ENCODE results near the gene GEMIN5.

GEMIN5 gene

GRCh38 chr5:154900066-154900465 is 37.9 kb downstream of the GEMIN5 start:
- Histone ChIP-seq H3K79me2 (ENCODE audit: control insufficient read depth, low read length) (no peaks in the 10 kb centered on the region), H3K27me3 (ENCODE audit: control insufficient read depth, low read length) (no peaks in the 10 kb centered on the region), H3K27ac (ENCODE audit: low read depth, low read length) (no peak overlapping the region), H3K4me1 (ENCODE audit: control insufficient read depth, low read length) (no peaks in the 10 kb centered on the region), H3K9me3 (ENCODE audit: control insufficient read depth, insufficient read depth, low read length) (no peaks in the 10 kb centered on the region), H3K4me3 (ENCODE audit: low read length) (no peak overlapping the region), H3K9me2 (replicated peaks; ENCODE audit: control insufficient read depth, low read length) (no peaks in the 10 kb centered on the region), H4K20me1 (ENCODE audit: control insufficient read depth, insufficient read depth, low read depth, low read length) (no peaks in the 10 kb centered on the region), H3K36me3 (ENCODE audit: control insufficient read depth, low read length) (peaks cover 93% of the 10 kb centered on the region), H3K4me2 (ENCODE audit: low read length) (no peak overlapping the region), H3F3A (ENCODE audit: control insufficient read depth, insufficient read depth) (no peaks in the 10 kb centered on the region)
- TF ChIP-seq, protein P1, sequence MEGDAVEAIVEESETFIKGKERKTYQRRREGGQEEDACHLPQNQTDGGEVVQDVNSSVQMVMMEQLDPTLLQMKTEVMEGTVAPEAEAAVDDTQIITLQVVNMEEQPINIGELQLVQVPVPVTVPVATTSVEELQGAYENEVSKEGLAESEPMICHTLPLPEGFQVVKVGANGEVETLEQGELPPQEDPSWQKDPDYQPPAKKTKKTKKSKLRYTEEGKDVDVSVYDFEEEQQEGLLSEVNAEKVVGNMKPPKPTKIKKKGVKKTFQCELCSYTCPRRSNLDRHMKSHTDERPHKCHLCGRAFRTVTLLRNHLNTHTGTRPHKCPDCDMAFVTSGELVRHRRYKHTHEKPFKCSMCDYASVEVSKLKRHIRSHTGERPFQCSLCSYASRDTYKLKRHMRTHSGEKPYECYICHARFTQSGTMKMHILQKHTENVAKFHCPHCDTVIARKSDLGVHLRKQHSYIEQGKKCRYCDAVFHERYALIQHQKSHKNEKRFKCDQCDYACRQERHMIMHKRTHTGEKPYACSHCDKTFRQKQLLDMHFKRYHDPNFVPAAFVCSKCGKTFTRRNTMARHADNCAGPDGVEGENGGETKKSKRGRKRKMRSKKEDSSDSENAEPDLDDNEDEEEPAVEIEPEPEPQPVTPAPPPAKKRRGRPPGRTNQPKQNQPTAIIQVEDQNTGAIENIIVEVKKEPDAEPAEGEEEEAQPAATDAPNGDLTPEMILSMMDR (IDR thresholded peaks at IDR 0.05; ENCODE audit: low read depth, low read length, poor library complexity, severe bottlenecking), result no peak
- no peak for TF ChIP-seq EZH2phosphoT487 (IDR thresholded peaks at IDR 0.05; ENCODE audit: borderline replicate concordance, low read length)

DNA sequence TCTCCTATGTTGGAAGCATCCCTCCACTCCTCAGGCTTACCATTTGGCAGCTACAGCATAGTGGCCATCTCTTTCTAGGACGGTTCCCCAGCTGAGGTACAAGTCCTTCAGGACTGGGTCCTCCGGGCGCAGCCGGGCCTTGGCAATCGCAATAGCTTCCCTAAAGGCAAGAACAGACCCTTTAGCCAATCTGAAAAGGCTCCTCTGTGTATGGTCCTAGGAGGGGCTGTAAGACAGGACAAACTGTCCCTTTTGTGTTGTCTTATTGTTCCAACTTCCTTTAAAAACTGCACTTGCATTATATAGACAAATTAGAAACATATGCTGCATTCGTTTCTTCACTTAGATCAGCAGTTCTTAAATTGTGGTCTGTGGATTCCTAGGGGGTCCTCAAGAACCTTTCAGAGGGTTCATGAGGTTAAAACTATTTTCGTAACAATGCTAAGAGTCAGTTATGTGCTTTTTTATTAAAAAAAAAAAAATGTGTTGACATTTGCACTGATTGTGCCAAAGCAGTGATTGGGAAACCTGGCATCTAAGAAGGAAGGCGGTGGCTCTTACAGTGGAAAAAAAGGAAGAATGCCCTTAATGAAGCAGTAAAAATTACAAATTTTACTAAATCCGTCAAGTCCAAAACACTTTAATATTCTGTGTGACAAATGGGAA is 38.7 kb downstream of the GEMIN5 start:
- no peak overlapping the region for H3K27ac ChIP-seq (ENCODE audit: low read depth, low read length)
- TF ChIP-seq, protein P1 (IDR thresholded peaks at IDR 0.05; ENCODE audit: low read depth, low read length, poor library complexity, severe bottlenecking), result no peak
- TF ChIP-seq EZH2phosphoT487 (IDR thresholded peaks at IDR 0.05; ENCODE audit: borderline replicate concordance, low read length), result no peak
- no peak overlapping the region for H3K4me3 ChIP-seq (ENCODE audit: low read length)
- no peaks in the 10 kb centered on the region for H4K20me1 ChIP-seq (ENCODE audit: control insufficient read depth, insufficient read depth, low read depth, low read length)
- H3K79me2 ChIP-seq (ENCODE audit: control insufficient read depth, low read length), result no peaks in the 10 kb centered on the region
- no peaks in the 10 kb centered on the region for H3K9me2 ChIP-seq (replicated peaks; ENCODE audit: control insufficient read depth, low read length)
- no peak overlapping the region for H3K4me2 ChIP-seq (ENCODE audit: low read length)
- H3K36me3 ChIP-seq (ENCODE audit: control insufficient read depth, low read length), result peaks cover 89% of the 10 kb centered on the region
- no peaks in the 10 kb centered on the region for H3K4me1 ChIP-seq (ENCODE audit: control insufficient read depth, low read length)
- H3K27me3 ChIP-seq (ENCODE audit: control insufficient read depth, low read length), result no peaks in the 10 kb centered on the region
- H3F3A ChIP-seq (ENCODE audit: control insufficient read depth, insufficient read depth), result no peaks in the 10 kb centered on the region
- no peaks in the 10 kb centered on the region for H3K9me3 ChIP-seq (ENCODE audit: control insufficient read depth, insufficient read depth, low read length)

- Histone ChIP-seq H3K4me1 (ENCODE audit: control insufficient read depth, low read length) (no peaks in the 10 kb centered on the region), H3K9me3 (ENCODE audit: control insufficient read depth, insufficient read depth, low read length) (no peaks in the 10 kb centered on the region), H3K4me2 (ENCODE audit: low read length) (no peak overlapping the region), H3K27ac (ENCODE audit: low read depth, low read length) (no peak overlapping the region), H3F3A (ENCODE audit: control insufficient read depth, insufficient read depth) (no peaks in the 10 kb centered on the region), H3K27me3 (ENCODE audit: control insufficient read depth, low read length) (no peaks in the 10 kb centered on the region), H3K36me3 (ENCODE audit: control insufficient read depth, low read length) (peaks cover 92% of the 10 kb centered on the region), H3K79me2 (ENCODE audit: control insufficient read depth, low read length) (no peaks in the 10 kb centered on the region), H4K20me1 (ENCODE audit: control insufficient read depth, insufficient read depth, low read depth, low read length) (no peaks in the 10 kb centered on the region), H3K9me2 (replicated peaks; ENCODE audit: control insufficient read depth, low read length) (no peaks in the 10 kb centered on the region), H3K4me3 (ENCODE audit: low read length) (no peak overlapping the region)
- TF ChIP-seq, protein P1 (IDR thresholded peaks at IDR 0.05; ENCODE audit: low read depth, low read length, poor library complexity, severe bottlenecking), result no peak
- TF ChIP-seq EZH2phosphoT487 (IDR thresholded peaks at IDR 0.05; ENCODE audit: borderline replicate concordance, low read length), result no peak
Observed at GRCh38 chr5:154898210-154898609, 39.8 kb downstream of the GEMIN5 start.
